IPS DF 6.9 (cell line): ENCODE data around the gene ANKRD65.
"Not testable (repeated sequence)": the region's sequence is repeated elsewhere in the genome, so short reads cannot be mapped to it uniquely, and the experiment has no call there.

Source experiments
- DNase-seq: peaks from one replicate; pipeline ENCODE4 v3.0.0-alpha.2; 2013; ENCODE audit warnings: low read depth, low spot score
- H3K27ac ChIP-seq: one replicate; pipeline ENCODE4 v1.5.1; 2013; ENCODE audit warnings: low read length, control low read depth
- H3K27me3 ChIP-seq: 2 replicates; pipeline ENCODE4 v1.6.1; 2013; ENCODE audit warnings: mild to moderate bottlenecking, low read length; ENCODE audit not compliant: control insufficient read depth, insufficient read depth
- H3K36me3 ChIP-seq: 2 replicates; pipeline ENCODE4 v1.6.1; 2013; ENCODE audit warnings: low read length; ENCODE audit not compliant: control insufficient read depth, insufficient read depth
- H3K4me1 ChIP-seq: 2 replicates; pipeline ENCODE4 v1.6.1; 2013; ENCODE audit warnings: low read length; ENCODE audit not compliant: control insufficient read depth, insufficient read depth
- H3K4me3 ChIP-seq: 2 replicates; pipeline ENCODE4 v1.5.1; 2013; ENCODE audit warnings: mild to moderate bottlenecking, low read length
- H3K9me3 ChIP-seq: 2 replicates; pipeline ENCODE4 v1.6.1; 2013; ENCODE audit warnings: low read length, inconsistent platforms; ENCODE audit not compliant: control insufficient read depth, insufficient read depth
- WGBS: extraction: QIAGEN DNeasy Blood & Tissue Kit; methylation state at CpG from one replicate; pipeline ENCODE4 v1.1.7; 2013; ENCODE audit warnings: mixed read lengths, missing lambda C conversion rate; ENCODE audit not compliant: insufficient read length, insufficient coverage; 5-methylcytosine and 5-hydroxymethylcytosine counted together

Gene ANKRD65

DNA sequence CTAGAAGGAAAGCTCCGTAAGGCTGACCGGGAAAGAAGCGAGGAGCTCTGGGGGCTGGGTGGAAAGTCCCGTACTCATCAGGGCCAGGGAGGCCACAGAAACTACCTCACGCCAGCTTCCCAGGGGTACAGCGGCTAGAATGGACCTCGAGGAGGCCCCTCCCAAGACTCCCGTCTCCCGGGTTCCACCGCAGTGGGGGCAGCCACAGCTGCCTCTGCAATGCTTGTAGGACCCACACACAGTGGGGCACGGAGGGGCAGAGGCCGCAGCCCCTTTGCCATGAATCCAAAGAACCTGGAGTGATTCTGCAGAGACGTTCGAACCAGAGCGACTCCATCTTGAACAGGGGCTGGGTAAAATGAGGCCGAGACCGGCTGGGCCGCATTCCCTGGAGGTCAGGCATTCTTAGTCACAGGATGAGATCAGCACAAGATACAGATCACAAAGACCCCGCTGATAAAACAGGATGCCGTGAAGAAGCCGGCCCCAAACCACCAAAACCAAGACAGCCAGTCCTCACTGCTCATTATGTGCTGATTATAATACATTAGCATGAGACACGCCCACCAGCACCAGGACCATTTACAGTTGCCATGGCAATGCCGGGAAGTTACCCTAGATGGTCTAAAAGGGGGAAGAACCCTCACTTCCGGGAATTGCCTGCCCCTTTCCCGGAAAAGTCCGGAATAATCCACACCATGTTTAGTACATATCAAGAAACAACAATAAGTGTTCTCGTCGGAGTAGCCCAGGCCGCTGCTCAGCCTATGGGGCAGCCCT lies 1.6 kb upstream of the ANKRD65 start:
- no CpG with 5 or more reads among the region's 29 CpGs for WGBS
- no peaks in the 10 kb centered on the region; the same call in 1 of the 2 replicates for H3K36me3 ChIP-seq
- no peaks in the 10 kb centered on the region for H3K27me3 ChIP-seq
- DNase-seq = no peak
- H3K9me3 ChIP-seq = no peaks in the 10 kb centered on the region
- H3K27ac ChIP-seq = no peak overlapping the region
- peaks cover 21% of the 10 kb centered on the region for H3K4me1 ChIP-seq
- H3K4me3 ChIP-seq = no peak overlapping the region

DNA sequence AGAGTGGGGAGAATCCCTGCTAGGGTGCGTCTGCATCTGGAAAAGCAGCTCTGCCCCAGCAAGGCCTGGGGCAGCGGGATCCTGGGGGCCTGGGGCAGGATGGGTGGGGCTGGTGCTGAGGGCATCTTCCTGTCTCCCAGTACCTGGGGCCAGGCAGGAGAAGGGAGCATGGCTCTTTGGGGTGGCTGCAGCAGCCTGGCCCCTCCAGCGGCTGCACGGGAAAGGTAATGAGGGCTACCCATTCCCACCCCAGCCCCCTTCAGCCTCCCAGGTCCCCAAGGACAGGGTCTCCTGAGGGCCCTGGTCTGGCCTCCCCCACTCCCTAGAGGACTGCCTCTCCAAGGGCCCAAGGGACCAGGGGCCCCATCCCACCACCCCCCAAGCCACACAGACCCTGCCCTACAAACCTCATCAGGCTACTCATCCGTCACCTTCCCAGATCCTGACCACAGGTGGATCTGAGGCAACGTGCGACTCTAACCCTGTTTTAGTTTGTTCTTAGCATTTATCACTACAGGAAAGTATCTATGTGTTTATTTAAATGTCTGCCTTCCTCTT lies 910 bp upstream of the ANKRD65 start:
- Histone ChIP-seq H3K27me3 (no peaks in the 10 kb centered on the region), H3K36me3 (no peaks in the 10 kb centered on the region; the same call in 1 of the 2 replicates), H3K9me3 (no peaks in the 10 kb centered on the region), H3K27ac (no peak overlapping the region), H3K4me3 (no peak overlapping the region), H3K4me1 (peaks cover 21% of the 10 kb centered on the region)
- WGBS = no CpG with 5 or more reads among the region's 7 CpGs
- no peak for DNase-seq

DNA sequence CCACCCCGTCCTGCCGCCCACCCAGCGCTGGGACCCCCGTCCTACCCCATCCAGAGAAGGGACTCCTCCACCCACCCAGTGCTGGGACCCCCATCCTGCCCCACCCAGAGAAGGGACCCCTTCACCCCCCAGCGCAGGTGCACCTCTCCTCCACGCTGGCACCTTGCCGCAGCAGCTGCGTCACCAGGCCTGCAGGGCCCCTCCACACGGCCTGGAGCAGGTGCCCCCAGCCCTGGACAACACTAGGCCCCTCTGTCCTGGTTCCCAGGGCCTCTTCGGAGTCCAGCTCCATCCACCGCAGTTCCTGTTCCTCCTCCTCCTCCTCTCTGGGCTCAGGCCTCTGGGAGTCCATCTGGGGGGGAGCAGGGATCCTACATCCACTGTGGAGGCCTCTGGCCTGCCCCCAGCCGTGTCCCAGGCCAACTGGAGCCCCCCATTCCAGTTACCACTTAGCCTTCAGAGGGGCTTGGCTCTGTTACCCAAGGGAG lies 378 bp downstream of the ANKRD65 start:
- Histone ChIP-seq H3K36me3 (no peaks in the 10 kb centered on the region; the same call in 1 of the 2 replicates), H3K27me3 (no peaks in the 10 kb centered on the region), H3K4me3 (no peak overlapping the region), H3K9me3 (no peaks in the 10 kb centered on the region), H3K4me1 (peaks cover 15% of the 10 kb centered on the region), H3K27ac (no peak overlapping the region)
- DNase-seq = no peak
- no CpG with 5 or more reads among the region's 12 CpGs for WGBS

DNA sequence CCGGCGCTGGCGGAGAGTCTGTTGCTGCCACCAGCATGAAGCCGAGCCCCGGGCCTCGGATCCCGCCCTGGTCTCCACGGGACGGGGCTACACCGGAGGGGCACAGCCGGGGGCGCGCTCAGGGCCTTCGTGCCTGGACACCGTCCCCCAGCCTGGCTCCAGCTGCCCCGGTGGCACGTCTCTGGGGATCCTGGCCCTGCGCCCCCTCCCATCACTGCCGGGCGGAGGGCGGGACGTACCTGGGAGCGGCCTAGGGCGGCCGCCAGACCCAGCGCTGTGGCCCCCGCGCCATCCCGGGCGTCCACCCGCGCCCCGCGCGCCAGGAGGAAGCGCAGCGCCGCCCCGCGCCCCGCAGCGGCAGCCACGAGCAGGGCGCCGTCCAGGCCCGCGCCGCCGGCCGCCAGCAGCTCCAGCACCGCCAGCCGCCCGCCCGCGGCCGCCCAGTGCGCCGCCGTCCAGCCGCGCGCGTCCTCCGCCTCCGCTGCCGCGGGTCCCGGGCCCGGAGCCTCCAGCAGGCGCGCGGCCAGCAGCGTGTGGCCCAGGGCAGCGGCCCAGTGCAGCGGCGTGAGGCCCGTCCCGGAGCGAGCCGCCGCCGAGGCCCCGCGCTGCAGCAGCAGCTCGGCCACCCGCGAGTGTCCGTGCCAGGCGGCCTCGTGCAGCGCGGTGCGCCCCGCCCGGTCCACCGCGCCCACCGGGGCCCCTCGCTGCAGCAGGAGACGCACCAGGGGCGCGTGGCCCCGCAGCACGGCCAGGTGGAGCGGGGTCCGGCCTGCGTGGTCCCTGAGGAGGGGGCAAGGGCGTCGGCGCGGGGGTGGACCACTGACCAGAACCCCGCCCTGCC lies 1.0 kb downstream of the ANKRD65 start:
- Histone ChIP-seq H3K36me3 (no peaks in the 10 kb centered on the region; the same call in 1 of the 2 replicates), H3K4me1 (peaks cover 12% of the 10 kb centered on the region), H3K27ac (no peak overlapping the region), H3K4me3 (peak overlapping the region; percentile 3; the same call in 1 of the 2 replicates), H3K27me3 (no peaks in the 10 kb centered on the region), H3K9me3 (no peaks in the 10 kb centered on the region)
- DNase-seq = no peak
- no CpG with 5 or more reads among the region's 112 CpGs for WGBS

DNA sequence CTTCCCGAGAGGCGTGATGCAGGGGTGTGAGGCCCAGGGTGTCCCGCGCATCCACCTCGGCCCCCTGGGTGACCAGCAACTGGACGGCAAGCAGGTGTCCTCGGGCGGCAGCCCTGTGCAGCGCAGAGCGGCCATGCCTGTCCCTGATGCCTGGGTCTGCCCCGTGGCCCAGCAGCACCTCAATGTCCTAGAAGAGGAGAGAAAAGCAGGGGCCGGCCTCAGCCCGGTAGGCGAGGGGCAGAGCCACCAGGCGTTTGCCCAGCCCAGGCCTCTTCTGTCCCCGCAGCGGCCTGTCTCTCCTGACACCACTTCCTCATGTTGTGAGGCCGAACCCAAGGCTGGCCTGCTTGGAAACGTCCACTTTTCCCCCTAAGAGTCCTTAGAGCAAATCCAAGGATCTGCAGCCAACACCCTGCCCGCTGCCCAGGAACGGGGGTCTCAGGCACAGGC lies 1.7 kb downstream of the ANKRD65 start:
- Histone ChIP-seq H3K27me3 (no peaks in the 10 kb centered on the region), H3K27ac (no peak overlapping the region), H3K4me3 (no peak overlapping the region), H3K36me3 (no peaks in the 10 kb centered on the region; the same call in 1 of the 2 replicates), H3K4me1 (peaks cover 12% of the 10 kb centered on the region), H3K9me3 (no peaks in the 10 kb centered on the region)
- no CpG with 5 or more reads among the region's 21 CpGs for WGBS
- DNase-seq = no peak

DNA sequence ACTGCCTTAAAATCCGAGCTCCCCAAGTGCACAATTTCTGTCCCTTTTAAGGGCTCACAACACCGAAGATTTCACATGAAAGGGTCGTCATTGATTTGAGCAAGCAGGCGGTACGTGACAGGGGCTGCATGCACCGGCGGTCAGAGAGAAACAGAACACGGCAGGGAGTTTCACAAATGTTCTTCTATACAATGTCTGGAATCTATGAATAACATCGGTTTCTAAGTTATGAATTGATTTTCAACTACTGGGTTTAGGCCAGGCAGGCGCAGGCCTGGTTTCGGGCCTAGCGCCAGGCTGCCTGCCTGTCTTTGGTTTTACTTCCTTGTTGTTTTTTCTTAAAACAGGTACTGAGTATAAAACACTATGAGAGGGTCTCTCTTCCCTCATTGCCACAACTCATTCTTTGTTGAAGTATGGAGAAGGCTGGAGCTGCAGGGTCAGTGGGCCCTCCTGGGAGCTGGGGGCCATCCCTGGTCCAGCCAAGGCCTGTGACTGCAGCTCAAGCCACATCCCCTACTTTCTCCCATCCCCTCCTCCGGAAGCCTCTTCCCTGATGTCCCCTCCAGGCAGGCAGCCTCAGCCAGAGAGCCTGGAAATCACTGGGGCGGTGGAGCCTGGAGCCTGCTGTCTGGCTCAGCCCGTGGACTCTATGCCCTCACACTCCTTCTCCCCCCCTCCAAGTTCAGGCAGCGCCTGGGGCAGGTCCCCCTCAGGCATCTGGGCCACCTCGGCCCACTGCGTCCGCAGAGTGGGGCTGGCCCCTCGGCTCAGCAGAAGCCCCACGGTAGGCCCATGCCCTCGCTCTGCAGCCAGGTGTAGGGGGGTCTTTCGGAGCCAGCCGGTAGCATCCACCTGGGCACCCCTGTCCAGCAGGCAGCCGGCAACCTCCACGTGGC lies 2.4 kb downstream of the ANKRD65 start:
- Histone ChIP-seq H3K4me3 (no peak overlapping the region), H3K4me1 (peaks cover 12% of the 10 kb centered on the region), H3K27ac (no peak overlapping the region), H3K36me3 (no peaks in the 10 kb centered on the region; the same call in 1 of the 2 replicates), H3K9me3 (no peaks in the 10 kb centered on the region), H3K27me3 (no peaks in the 10 kb centered on the region)
- WGBS = no CpG with 5 or more reads among the region's 26 CpGs
- DNase-seq = no peak

DNA sequence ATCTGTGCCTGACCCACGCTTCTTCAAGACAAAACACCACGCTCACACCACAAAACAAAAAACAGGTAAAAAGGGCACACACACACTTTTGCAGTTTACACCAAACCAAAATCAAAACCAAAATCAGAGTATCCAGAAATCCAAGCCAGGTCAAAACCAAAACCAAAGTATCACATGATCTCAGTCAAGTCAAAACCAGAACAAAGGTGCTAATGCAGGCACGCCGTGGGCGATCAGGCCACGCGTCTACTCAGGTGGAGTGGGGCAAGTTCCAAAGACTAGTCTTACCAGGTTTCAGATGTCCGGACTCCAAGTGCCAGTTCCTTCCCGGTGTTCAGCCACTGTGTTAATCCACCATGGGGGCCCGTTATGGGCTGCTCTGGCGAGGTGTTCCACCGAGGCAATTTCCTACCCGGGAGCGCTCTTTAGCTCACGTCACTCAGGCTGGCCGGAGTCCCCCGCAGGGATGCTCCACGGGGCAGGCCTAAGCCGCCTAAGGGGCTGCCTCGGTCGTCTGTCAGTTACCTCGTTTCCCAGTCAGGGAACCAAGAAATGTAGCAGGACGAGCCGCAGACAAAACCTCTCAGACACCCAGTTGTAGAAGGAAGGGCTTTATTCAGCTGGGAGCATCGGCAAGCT lies 3.1 kb downstream of the ANKRD65 start:
- not testable (repeated sequence) for H3K27ac ChIP-seq, H3K36me3 ChIP-seq, H3K4me3 ChIP-seq, H3K9me3 ChIP-seq, DNase-seq, H3K27me3 ChIP-seq
- peaks cover 12% of the 10 kb centered on the region for H3K4me1 ChIP-seq
- no CpG with 5 or more reads among the region's 25 CpGs for WGBS

DNA sequence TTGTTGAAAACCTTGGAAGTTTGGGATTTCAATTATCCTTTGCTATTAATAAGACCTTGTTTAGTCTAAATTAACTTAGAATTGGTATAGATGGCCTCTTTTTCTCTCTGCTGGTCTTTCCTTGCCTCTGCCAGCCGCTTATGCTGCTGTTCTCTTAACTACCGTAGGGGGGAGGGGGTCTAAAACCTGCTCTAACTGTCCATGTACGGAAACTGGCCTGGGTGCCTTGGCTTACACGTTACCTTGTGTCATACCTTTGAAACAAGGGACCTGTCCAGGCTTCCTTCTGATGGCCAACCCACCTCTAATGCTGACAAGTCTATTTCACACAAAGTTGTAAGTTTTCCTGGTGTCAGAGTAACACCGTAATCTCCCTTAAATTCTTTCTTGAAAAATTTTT lies 3.7 kb downstream of the ANKRD65 start:
- WGBS = no CpG with 5 or more reads among the region's 5 CpGs
- not testable (repeated sequence) for DNase-seq, H3K27me3 ChIP-seq

DNA sequence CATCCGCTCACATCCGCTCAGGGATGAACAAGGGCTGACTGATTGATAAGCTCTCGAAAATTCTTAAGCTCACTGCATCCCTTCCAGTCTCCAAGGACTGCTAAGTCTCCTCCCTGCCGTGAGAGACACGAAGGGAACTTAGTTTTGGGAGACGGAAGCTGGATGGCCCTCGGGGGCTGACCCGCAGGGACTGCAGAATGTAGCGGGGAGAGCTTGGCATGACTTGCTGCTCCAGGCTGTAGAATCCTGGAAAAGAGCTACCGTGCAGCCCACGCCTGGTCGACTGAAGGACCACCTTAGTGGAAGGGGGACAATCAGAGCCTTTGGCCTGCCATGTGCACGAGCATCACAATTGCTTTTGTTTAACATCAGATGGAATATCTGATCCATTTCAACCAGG lies 5.3 kb downstream of the ANKRD65 start:
- no peaks in the 10 kb centered on the region for H3K9me3 ChIP-seq
- no peaks in the 10 kb centered on the region for H3K27me3 ChIP-seq
- H3K27ac ChIP-seq = no peak overlapping the region
- DNase-seq = no peak
- no peaks in the 10 kb centered on the region; the same call in 1 of the 2 replicates for H3K36me3 ChIP-seq
- 0 out of 2 replicates have a peak, but pooled peaks cover 3% of the 10 kb centered on the region for H3K4me1 ChIP-seq
- no CpG with 5 or more reads among the region's 13 CpGs for WGBS
- H3K4me3 ChIP-seq = no peak overlapping the region

More for the DNA sequence above, 3.7 kb downstream of the ANKRD65 start:
- H3K27ac ChIP-seq, H3K9me3 ChIP-seq, H3K36me3 ChIP-seq, H3K4me3 ChIP-seq: not testable (repeated sequence)
- H3K4me1 ChIP-seq = peaks cover 10% of the 10 kb centered on the region
